WTC11 (cell line): ENCODE results near the gene GDF11.

Experiments used
- TF ChIP-seq, protein P1 (sequence below): sonication (generic); formaldehyde crosslinking; IDR thresholded peaks from 2 replicates; pipeline ENCODE4 v1.8.1; 2023; ENCODE audit warnings: mild to moderate bottlenecking, moderate library complexity, missing genetic modification reagents
- TF ChIP-seq, protein P2 (sequence below): fragments of 200-600 bp; IDR thresholded peaks from 2 replicates; pipeline ENCODE4 v1.8.0; 2022; ENCODE audit warnings: antibody characterized with exemption

DNA sequence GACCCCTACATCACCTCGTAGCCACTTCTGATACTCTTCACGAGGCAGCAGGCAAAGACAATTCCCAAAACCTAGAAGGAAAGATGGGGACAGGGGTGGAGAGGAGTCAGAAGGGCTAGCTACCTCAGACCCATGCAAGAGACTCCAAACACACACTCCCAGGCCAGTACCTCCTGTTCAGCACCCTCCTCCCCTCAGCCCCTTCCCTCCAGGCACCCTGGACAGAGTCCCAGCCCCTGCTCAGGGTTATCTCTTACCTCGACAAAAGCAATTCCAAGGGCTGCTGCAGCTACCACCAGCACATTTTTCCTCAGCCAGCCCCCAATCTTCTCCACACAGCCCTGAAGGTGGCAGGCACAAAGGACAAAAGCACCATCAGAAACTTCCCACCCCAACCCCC lies 17.4 kb upstream of the GDF11 start:
- TF ChIP-seq, protein P1, sequence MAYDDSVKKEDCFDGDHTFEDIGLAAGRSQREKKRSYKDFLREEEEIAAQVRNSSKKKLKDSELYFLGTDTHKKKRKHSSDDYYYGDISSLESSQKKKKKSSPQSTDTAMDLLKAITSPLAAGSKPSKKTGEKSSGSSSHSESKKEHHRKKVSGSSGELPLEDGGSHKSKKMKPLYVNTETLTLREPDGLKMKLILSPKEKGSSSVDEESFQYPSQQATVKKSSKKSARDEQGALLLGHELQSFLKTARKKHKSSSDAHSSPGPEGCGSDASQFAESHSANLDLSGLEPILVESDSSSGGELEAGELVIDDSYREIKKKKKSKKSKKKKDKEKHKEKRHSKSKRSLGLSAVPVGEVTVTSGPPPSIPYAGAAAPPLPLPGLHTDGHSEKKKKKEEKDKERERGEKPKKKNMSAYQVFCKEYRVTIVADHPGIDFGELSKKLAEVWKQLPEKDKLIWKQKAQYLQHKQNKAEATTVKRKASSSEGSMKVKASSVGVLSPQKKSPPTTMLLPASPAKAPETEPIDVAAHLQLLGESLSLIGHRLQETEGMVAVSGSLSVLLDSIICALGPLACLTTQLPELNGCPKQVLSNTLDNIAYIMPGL = no peak
- TF ChIP-seq, protein P2, sequence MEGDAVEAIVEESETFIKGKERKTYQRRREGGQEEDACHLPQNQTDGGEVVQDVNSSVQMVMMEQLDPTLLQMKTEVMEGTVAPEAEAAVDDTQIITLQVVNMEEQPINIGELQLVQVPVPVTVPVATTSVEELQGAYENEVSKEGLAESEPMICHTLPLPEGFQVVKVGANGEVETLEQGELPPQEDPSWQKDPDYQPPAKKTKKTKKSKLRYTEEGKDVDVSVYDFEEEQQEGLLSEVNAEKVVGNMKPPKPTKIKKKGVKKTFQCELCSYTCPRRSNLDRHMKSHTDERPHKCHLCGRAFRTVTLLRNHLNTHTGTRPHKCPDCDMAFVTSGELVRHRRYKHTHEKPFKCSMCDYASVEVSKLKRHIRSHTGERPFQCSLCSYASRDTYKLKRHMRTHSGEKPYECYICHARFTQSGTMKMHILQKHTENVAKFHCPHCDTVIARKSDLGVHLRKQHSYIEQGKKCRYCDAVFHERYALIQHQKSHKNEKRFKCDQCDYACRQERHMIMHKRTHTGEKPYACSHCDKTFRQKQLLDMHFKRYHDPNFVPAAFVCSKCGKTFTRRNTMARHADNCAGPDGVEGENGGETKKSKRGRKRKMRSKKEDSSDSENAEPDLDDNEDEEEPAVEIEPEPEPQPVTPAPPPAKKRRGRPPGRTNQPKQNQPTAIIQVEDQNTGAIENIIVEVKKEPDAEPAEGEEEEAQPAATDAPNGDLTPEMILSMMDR = no peak
